WI38 (cell line): Measurements from ENCODE around the gene PTPN3.

Experiments
- H3K4me3 ChIP-seq: 2 replicates; pipeline ENCODE4 v1.5.1; 2011; ENCODE audit warnings: low read depth, mild to moderate bottlenecking, control low read depth, low read length
- CTCF ChIP-seq: IDR thresholded peaks from 2 replicates; pipeline ENCODE4 v1.5.1; 2012; ENCODE audit warnings: low read depth, mild to moderate bottlenecking, control low read depth, low read length

The PTPN3 gene

GRCh38 chr9:109455861-109456260 is 42.2 kb downstream of the PTPN3 start:
- H3K4me3 ChIP-seq = no peak overlapping the region
- TF ChIP-seq CTCF = no peak

GRCh38 chr9:109455391-109455790 is 42.7 kb downstream of the PTPN3 start:
- no peak overlapping the region for H3K4me3 ChIP-seq
- TF ChIP-seq CTCF = no peak

- no peak overlapping the region for H3K4me3 ChIP-seq
- TF ChIP-seq CTCF = no peak
Observed at GRCh38 chr9:109454601-109455155, 43.4 kb downstream of the PTPN3 start.

- no peak overlapping the region for H3K4me3 ChIP-seq
Observed at GRCh38 chr9:109454041-109454440, 44.1 kb downstream of the PTPN3 start.

GRCh38 chr9:109453210-109453842 is 44.8 kb downstream of the PTPN3 start:
- no peak for TF ChIP-seq CTCF
- H3K4me3 ChIP-seq = no peak overlapping the region

More at GRCh38 chr9:109454041-109454440, 44.1 kb downstream of the PTPN3 start:
- TF ChIP-seq CTCF = no peak

- H3K4me3 ChIP-seq = no peak overlapping the region
- TF ChIP-seq CTCF = no peak
Observed at GRCh38 chr9:109452761-109453160, 45.3 kb downstream of the PTPN3 start.

- TF ChIP-seq CTCF = no peak
- H3K4me3 ChIP-seq = no peak overlapping the region
Observed at GRCh38 chr9:109451311-109452025, 46.6 kb downstream of the PTPN3 start.
